Cardiac muscle cell (in vitro differentiated cells and primary cell): ENCODE data around the gene CPAMD8. TPM values are rescaled to one million over a fixed set of nuclear protein-coding genes. Genes with fewer than 3 reads are reported as not detected.

ENCODE experiments used
- DNase-seq, 2 donors: peaks; one replicate each; pipeline versions ENCODE4 v3.0.0 to v3.0.0-alpha.2; 2010 to 2017; ENCODE audit warnings: low read depth in 1 of 2, low spot score in 1 of 2
- H3K27ac ChIP-seq: fragments of 200-600 bp; sonication (generic); 2 replicates; pipeline ENCODE4 v1.5.1; 2016
- H3K27me3 ChIP-seq: fragments of 200-600 bp; sonication (generic); 2 replicates; pipeline ENCODE4 v1.6.0; 2016; ENCODE audit warnings: control low read depth
- H3K36me3 ChIP-seq: fragments of 200-600 bp; sonication (generic); 2 replicates; pipeline ENCODE4 v1.5.1; 2016; ENCODE audit warnings: control low read depth
- H3K4me1 ChIP-seq: fragments of 200-600 bp; sonication (generic); 2 replicates; pipeline ENCODE4 v1.8.1; 2017; ENCODE audit warnings: low read depth, mild to moderate bottlenecking, mixed run types
- H3K4me3 ChIP-seq: fragments of 200-600 bp; sonication (generic); 2 replicates; pipeline ENCODE4 v1.5.1; 2016; ENCODE audit warnings: mild to moderate bottlenecking
- H3K9me3 ChIP-seq: fragments of 200-600 bp; sonication (generic); 2 replicates; pipeline ENCODE4 v1.5.1; 2017; ENCODE audit warnings: low read depth, mild to moderate bottlenecking, control low read depth
- polyA plus RNA-seq: library from polyadenylated mRNA; unstranded; fragments of >200 nt; fragmentation: Nextera tagmentation; extraction: Ambion mirVana; gene quantifications from 2 replicates; pipeline ENCODE4 v1.2.1, GENCODE V29; 2016
- total RNA-seq: library from RNA; depleted of rRNA; stranded (reverse); fragments of >200 nt; gene quantifications from 2 replicates; pipeline ENCODE4 v1.2.3, GENCODE V29; 2016
- TF ChIP-seq, protein P1 (sequence below): IDR thresholded peaks from 2 replicates; pipeline ENCODE4 v1.5.1; 2012; ENCODE audit warnings: low read depth, mild to moderate bottlenecking, low read length

CPAMD8 gene
- total and polyA plus RNA-seq, 2 experiments from 2014 or later = 18.1 to 53.4 TPM

DNA sequence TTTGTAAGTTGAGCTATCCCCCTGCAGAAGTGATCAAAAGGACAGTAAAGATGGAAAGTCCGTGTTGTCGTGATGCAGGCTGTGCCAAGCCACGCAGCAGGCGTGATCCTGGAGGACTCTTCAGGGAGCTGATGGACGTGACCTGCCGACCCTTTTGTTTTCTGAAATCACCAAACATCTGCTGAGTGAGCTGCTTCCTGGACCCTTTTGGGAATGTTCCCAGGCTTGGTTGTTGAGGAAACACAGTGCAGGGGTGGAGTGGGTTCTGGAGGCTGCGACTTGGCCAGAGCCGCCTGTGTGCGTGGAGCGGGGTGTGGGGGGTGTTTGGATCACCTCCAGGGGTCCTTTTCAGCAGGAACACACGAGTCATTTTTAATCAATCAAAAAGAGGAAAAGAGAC, 15.4 kb upstream of the CPAMD8 start:
- Histone ChIP-seq H3K27ac (no peak overlapping the region), H3K36me3 (no peaks in the 10 kb centered on the region), H3K9me3 (no peaks in the 10 kb centered on the region), H3K4me3 (no peak overlapping the region), H3K27me3 (no peaks in the 10 kb centered on the region), H3K4me1 (no peaks in the 10 kb centered on the region)
- TF ChIP-seq, protein P1, sequence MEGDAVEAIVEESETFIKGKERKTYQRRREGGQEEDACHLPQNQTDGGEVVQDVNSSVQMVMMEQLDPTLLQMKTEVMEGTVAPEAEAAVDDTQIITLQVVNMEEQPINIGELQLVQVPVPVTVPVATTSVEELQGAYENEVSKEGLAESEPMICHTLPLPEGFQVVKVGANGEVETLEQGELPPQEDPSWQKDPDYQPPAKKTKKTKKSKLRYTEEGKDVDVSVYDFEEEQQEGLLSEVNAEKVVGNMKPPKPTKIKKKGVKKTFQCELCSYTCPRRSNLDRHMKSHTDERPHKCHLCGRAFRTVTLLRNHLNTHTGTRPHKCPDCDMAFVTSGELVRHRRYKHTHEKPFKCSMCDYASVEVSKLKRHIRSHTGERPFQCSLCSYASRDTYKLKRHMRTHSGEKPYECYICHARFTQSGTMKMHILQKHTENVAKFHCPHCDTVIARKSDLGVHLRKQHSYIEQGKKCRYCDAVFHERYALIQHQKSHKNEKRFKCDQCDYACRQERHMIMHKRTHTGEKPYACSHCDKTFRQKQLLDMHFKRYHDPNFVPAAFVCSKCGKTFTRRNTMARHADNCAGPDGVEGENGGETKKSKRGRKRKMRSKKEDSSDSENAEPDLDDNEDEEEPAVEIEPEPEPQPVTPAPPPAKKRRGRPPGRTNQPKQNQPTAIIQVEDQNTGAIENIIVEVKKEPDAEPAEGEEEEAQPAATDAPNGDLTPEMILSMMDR = no peak
- peak in 1 of 2 donors; percentile 63 for DNase-seq

- H3K27me3 ChIP-seq = no peaks in the 10 kb centered on the region
- no peaks in the 10 kb centered on the region for H3K9me3 ChIP-seq
- H3K4me3 ChIP-seq = no peak overlapping the region
- no peak for DNase-seq
- TF ChIP-seq, protein P1 = no peak
- H3K27ac ChIP-seq = no peak overlapping the region
- no peaks in the 10 kb centered on the region for H3K36me3 ChIP-seq
- no peaks in the 10 kb centered on the region for H3K4me1 ChIP-seq
Observed at GRCh38 chr19:17037966-17038500, 11.4 kb upstream of the CPAMD8 start.

GRCh38 chr19:17037184-17037583, 10.6 kb upstream of the CPAMD8 start:
- Histone ChIP-seq H3K9me3 (no peaks in the 10 kb centered on the region), H3K27ac (no peak overlapping the region), H3K4me3 (no peak overlapping the region), H3K27me3 (no peaks in the 10 kb centered on the region), H3K4me1 (no peaks in the 10 kb centered on the region), H3K36me3 (no peaks in the 10 kb centered on the region)
- TF ChIP-seq, protein P1 = no peak
- DNase-seq = no peak

DNA sequence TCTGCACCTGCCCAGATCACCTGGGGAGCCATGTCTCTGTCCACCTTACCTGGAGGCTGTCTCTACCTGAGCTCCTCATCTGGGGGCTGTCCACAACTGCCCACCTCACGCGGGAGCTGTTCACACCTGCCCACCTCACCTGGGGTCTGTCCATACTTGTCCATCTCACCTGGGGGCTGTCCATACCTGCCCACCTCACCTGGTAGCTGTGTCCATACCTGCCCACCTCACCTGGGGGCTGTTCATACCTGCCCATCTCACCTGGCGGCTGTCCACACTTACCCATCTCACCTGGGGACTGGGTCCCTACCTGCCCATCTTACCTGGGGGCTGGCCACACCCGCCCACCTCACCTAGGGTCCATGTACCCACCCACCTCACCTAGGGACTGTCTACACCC, 10.0 kb upstream of the CPAMD8 start:
- H3K4me1 ChIP-seq = no peaks in the 10 kb centered on the region
- H3K9me3 ChIP-seq = no peaks in the 10 kb centered on the region
- no peaks in the 10 kb centered on the region for H3K27me3 ChIP-seq
- TF ChIP-seq, protein P1 = no peak
- no peak overlapping the region for H3K4me3 ChIP-seq
- H3K27ac ChIP-seq = no peak overlapping the region
- no peak for DNase-seq
- no peaks in the 10 kb centered on the region for H3K36me3 ChIP-seq

DNA sequence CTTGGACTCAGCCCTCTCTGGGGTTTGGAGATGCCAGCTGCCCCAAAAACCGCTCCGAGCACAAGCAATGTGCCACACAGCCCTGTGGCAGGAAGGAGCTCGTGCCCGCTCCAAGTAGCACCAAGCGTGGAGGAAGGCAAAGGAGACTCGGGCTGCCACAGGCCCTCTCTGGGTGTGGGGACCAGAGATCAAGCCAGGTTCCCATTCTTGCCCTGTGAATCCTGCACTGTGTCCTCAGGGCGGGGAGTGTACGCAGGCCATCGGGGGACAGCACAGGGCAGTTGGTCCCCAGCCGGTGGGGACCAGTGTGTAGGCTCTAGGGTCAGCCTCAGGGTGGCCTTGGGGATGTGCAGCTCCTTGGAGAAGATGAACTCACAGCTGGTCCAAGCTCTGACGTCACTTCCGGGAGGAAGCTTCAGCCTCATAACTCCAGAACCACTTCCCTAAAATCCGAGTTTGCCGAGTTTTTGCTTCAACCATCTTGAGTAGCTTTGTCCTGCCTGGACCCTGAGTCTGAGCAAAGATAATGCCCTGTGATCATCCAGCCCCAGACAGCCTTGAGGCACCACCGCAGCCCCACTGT, 9.3 kb upstream of the CPAMD8 start:
- DNase-seq = no peak
- Histone ChIP-seq H3K27ac (no peak overlapping the region), H3K9me3 (no peaks in the 10 kb centered on the region), H3K27me3 (no peaks in the 10 kb centered on the region), H3K4me1 (no peaks in the 10 kb centered on the region), H3K36me3 (no peaks in the 10 kb centered on the region), H3K4me3 (no peak overlapping the region)
- TF ChIP-seq, protein P1 = no peak
